T-helper 1 cell treated with Interleukin-12 subunit alpha and Interleukin-12 subunit beta and Interleukin-4 antibody, amounts not matched to agents 30 μg/mL and 1 μg/mL, for 36 hours (primary cell): ENCODE data around the gene STMP1.
"Not testable (repeated sequence)": the region's sequence is repeated elsewhere in the genome, so short reads cannot be mapped to it uniquely, and the experiment has no call there.

Experiments
- H3K27ac Mint-ChIP-seq: one replicate; pipeline ENCODE4 v1.8.0; 2021; ENCODE audit warnings: mild to moderate bottlenecking, mixed read lengths
- H3K27me3 Mint-ChIP-seq: one replicate; pipeline ENCODE4 v1.8.0; 2021; ENCODE audit warnings: low read depth, mixed read lengths
- H3K36me3 Mint-ChIP-seq: one replicate; pipeline ENCODE4 v1.8.0; 2021; ENCODE audit warnings: low read depth, mixed read lengths
- H3K4me1 Mint-ChIP-seq: one replicate; pipeline ENCODE4 v1.8.0; 2021; ENCODE audit warnings: low read depth, mixed read lengths
- H3K4me3 Mint-ChIP-seq: one replicate; pipeline ENCODE4 v1.8.0; 2021; ENCODE audit warnings: mild to moderate bottlenecking, moderate library complexity, mixed read lengths
- H3K9me3 Mint-ChIP-seq: one replicate; pipeline ENCODE4 v1.8.0; 2021; ENCODE audit warnings: mixed read lengths

Gene STMP1

DNA sequence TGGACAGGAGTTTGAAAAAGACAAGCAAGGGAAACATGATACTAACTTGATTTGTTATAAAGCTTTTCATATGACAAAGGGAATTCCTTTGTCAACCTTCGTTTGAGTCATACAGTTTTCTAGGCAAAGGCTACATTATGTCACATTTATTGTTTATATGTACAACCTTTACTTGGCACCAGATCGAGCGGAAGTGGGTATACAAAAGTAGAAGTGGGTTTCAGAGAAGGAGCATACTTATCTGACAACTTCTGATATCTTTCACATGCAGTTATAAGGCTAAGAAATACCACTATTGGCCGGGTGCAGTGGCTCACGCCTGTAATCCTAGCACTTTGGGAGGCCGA, 11.0 kb downstream of the STMP1 start:
- Mint-ChIP-seq H3K9me3 (no peaks in the 10 kb centered on the region), H3K36me3 (peaks cover 22% of the 10 kb centered on the region), H3K4me1 (peaks cover 6% of the 10 kb centered on the region), H3K27me3 (no peaks in the 10 kb centered on the region), H3K27ac (no peak overlapping the region), H3K4me3 (no peak overlapping the region)

DNA sequence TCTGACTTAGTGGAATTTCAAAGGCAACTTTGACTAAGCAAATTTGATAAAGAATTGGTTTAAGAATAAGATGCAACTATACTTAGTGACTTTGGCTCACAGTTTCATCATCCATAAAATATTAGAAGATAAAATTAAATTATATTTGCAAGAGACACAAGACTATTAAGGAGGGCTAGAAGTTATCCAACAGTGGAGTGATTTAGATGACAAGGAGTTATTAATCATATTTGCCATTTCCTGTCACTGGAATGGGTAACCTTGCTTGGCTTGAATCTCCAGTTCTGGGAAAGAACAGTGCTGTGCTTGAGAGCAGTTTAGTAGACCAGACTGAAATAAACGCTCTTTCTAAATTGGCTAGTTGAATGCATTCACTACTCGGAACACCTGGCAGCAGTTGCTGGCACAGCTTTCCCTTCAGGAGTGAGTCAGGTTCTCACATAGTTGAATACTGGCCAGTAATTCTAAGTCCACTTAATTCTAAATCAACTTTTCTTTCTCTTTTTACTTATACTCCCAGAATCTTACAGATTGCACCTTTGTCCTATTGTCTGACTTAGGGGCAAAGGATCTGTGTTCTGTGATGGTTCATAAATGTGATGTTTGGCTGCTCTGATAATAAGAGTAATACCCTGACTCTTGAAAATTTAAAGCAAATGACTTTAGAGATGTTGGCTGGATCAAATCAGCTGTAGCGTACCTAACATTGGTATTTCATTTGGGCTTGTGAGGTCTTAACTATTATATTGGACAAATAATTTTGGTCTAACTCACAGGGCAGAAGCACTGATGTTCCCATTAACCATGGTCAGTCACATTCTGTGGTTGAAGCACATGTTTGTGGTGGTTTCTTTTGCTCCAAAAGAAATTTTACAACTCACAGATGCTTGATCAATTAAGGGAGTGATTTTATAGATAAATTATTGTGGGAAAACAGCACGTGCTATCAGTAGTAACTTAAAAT, 16.6 kb downstream of the STMP1 start:
- Mint-ChIP-seq H3K27ac (no peak overlapping the region), H3K4me3 (no peak overlapping the region), H3K36me3 (peaks cover 21% of the 10 kb centered on the region), H3K9me3 (no peaks in the 10 kb centered on the region), H3K4me1 (peaks cover 10% of the 10 kb centered on the region), H3K27me3 (no peaks in the 10 kb centered on the region)

DNA sequence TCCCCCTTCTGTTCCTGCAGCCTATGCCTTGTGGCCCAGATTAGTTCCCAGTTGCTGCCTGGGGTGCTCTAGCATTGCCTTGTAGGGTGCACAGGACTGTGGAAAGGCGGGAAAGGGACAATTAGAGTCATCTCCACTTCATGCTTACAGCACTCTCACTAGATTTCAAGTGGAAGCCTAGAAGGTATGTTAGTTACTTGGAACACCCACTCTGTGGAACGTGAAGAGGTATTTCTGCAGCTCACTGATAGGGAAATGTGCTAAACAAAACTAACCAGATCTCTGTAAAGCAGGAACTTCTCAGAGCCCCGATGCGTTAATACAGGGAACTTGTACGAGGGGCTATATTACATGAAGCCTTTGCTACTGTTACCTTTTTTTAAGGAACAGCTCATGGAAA, 19.4 kb downstream of the STMP1 start:
- Mint-ChIP-seq H3K36me3 (peaks cover 15% of the 10 kb centered on the region), H3K4me1 (peaks cover 10% of the 10 kb centered on the region), H3K4me3 (no peak overlapping the region), H3K9me3 (no peaks in the 10 kb centered on the region), H3K27me3 (no peaks in the 10 kb centered on the region), H3K27ac (no peak overlapping the region)

DNA sequence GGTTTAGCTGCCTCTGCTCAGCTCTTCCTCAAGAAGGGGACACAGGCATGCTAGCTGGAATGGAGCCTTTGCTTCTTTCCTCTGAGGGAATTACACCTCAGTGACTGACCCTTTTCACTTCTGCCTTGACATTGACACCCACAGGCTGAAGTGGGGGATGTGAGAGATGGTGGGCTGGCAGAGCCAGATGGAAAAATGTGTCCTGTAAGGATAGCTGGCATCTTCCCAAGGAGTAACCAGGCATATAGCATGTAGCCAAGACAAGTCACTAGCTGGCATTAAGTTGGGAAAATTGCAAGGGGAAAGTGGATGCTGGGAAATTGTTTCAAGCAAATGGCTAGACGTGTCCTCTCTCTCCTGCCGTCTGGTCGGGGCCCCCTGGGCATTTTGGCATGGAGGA, 19.9 kb downstream of the STMP1 start:
- H3K9me3 Mint-ChIP-seq = no peaks in the 10 kb centered on the region
- peaks cover 10% of the 10 kb centered on the region for H3K4me1 Mint-ChIP-seq
- H3K27ac Mint-ChIP-seq = no peak overlapping the region
- H3K36me3 Mint-ChIP-seq = peaks cover 15% of the 10 kb centered on the region
- no peak overlapping the region for H3K4me3 Mint-ChIP-seq
- H3K27me3 Mint-ChIP-seq = no peaks in the 10 kb centered on the region

DNA sequence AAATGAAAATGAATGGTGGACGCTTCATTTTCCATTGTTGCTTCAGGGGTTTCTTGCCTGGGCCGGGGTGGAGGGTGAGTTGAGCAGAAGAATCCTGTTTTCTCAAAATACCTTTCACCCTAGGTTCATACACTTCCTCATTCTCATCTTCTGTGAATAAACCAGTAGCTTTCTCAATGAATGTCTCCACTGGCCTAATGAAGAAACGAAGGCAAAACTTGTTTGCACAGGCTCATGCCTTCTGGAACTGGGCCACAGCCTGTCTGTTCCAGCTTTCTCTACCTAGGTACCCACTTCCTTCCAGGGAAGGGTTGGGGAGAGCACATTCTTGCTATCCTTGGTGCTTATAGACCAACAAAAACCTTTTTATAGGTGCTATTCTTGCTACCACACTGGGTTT, 21.3 kb downstream of the STMP1 start:
- Mint-ChIP-seq H3K4me3 (no peak overlapping the region), H3K27ac (no peak overlapping the region), H3K36me3 (peaks cover 6% of the 10 kb centered on the region), H3K27me3 (no peaks in the 10 kb centered on the region), H3K9me3 (no peaks in the 10 kb centered on the region), H3K4me1 (peaks cover 10% of the 10 kb centered on the region)

DNA sequence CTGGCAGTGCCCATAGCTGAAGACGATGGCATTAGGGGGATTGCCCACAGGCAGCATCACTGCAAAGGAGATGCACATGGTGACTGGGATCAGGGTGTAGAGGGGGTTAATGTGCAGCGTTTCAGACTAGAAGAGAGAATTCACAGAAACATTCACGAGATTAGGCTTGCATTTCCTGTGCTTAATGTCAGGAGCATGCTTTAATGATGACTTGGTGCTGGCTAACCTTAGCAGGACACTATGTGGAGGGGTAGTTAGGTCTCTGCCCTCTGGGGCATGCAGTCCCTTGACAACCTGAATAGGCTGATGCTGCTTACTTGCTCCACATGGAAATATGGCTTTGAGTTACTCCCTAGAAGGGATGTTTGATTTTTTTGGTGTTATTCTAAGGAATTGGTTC, 21.8 kb downstream of the STMP1 start:
- no peak overlapping the region for H3K4me3 Mint-ChIP-seq
- H3K36me3 Mint-ChIP-seq = peaks cover 2% of the 10 kb centered on the region
- H3K27me3 Mint-ChIP-seq = no peaks in the 10 kb centered on the region
- no peak overlapping the region for H3K27ac Mint-ChIP-seq
- H3K4me1 Mint-ChIP-seq = peaks cover 10% of the 10 kb centered on the region
- no peaks in the 10 kb centered on the region for H3K9me3 Mint-ChIP-seq

DNA sequence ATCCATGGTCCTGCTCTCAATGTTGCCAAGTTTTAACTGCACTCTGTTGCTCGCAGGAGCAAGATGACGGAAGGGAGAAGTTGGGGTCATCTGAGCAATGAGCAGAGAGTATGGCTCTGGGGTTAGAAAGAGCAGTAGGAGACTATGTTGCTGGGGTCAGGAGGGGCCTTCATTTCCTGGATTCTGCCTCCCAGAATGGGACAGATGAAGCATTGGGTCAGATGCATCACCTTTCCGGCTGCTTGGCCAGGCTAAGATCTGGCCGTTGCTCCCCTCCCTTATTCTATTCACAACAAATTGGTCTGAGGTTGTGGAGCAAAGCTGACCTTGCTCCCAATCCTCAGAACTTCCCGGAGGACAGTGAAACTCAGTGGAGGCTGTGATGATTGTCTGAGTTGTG, 22.4 kb downstream of the STMP1 start:
- H3K36me3 Mint-ChIP-seq = peaks cover 2% of the 10 kb centered on the region
- no peaks in the 10 kb centered on the region for H3K9me3 Mint-ChIP-seq
- H3K4me1 Mint-ChIP-seq = peaks cover 9% of the 10 kb centered on the region

DNA sequence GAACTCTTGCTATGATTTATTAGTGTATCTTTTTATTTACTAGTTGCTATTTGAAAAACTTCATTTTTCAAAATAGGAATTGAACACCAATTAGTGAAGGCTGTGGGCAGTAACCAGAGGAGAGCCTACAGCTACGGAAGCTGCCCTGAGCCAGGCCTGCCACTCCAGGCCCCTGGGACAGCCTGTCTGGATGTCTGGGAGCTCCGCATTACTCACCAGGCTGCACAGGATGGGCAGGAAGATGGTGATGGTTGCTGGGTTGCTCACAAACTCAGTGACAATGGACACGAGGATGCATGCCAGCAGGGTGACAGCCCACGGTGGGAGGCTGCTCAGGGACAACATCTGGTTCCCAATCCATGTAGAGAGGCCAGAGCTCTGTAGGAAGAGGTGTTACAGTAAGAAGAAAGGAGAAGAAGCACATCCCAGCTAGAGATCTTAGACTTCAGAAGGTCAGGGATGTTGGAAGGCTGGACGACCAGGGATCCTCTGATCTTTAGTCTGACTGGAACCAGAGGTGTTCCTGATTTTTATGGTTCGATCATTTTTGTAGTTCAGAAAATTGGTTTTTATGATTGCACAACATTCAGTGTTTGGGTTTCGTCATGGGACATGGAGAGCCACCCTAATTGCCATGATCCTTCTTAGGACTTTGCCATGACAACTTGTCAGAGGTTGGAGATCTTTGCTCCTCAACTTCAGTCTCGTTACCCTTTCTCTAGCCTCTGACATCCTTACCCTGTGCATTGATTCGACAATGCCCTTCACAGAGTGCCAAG, 23.2 kb downstream of the STMP1 start:
- Mint-ChIP-seq H3K27me3 (no peaks in the 10 kb centered on the region), H3K4me1 (peaks cover 6% of the 10 kb centered on the region), H3K9me3 (no peaks in the 10 kb centered on the region), H3K27ac (no peak overlapping the region), H3K36me3 (peaks cover 2% of the 10 kb centered on the region), H3K4me3 (no peak overlapping the region)

More for the DNA sequence above, 22.4 kb downstream of the STMP1 start:
- H3K27ac Mint-ChIP-seq = no peak overlapping the region
- no peak overlapping the region for H3K4me3 Mint-ChIP-seq
- H3K27me3 Mint-ChIP-seq = no peaks in the 10 kb centered on the region

DNA sequence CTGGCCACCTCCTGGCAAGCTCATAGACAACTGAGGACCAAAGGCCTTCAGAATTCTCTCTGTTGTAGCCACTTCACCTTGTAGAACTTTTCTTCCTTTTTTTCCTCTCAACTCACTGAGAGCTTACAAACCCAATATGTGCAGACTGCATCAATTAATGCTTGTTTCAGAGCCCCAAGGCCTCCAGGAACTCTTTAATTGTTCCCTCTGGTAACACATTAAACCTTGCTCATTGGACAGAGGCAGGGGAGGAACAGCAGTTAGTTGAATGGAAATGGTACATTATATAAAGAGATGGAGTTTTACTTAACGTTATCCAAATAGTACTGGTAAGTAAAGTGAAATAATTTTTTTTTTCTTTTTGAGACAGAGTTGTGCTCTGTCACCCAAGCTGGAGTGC, 25.2 kb downstream of the STMP1 start:
- H3K36me3 Mint-ChIP-seq = peaks cover 2% of the 10 kb centered on the region

DNA sequence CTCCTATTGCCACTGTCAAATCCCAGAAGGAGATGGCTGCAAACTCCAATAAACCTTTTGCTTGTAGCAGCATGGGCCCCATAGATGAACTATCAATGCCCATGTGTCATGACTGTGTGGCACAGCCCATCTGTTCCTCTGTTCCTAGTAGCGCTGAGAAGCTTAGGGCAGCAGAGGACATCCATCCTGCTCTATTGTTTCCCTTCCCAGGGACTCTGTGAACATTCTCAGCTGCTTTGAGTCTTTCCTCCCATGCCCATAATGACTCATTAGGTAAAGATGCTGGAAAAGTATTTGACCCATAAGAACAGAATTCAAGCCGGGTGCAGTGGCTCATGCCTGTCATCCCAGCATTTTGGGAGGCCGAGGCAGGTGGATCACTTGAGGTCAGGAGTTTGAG, 28.3 kb downstream of the STMP1 start:
- Mint-ChIP-seq H3K36me3 (no peaks in the 10 kb centered on the region), H3K27me3 (no peaks in the 10 kb centered on the region), H3K4me1 (no peaks in the 10 kb centered on the region), H3K9me3 (no peaks in the 10 kb centered on the region), H3K27ac (no peak overlapping the region), H3K4me3 (no peak overlapping the region)

More for the DNA sequence above, 25.2 kb downstream of the STMP1 start:
- Mint-ChIP-seq H3K4me1 (no peaks in the 10 kb centered on the region), H3K27ac (no peak overlapping the region), H3K9me3 (no peaks in the 10 kb centered on the region), H3K27me3 (no peaks in the 10 kb centered on the region), H3K4me3 (no peak overlapping the region)

DNA sequence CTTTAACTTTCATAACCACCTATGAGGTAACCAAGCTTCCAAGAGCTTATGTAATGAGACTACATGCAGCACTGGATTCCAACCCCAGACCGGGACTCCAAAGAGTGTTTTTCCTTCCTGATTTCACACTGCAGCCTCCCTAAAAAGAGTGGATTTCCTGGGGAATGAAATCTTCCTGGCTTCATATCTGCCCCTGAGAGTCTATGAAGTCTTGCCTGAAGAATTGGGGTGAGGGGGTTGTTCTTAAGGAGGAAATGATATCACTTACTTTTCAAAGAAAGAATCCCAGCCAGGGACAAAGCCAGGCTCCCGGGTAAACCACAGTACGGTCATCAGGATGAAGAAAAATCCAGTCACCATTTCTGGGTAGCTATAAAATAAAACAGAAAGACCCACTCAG, 29.7 kb downstream of the STMP1 start:
- Mint-ChIP-seq H3K27ac (no peak overlapping the region), H3K4me1 (no peaks in the 10 kb centered on the region), H3K36me3 (no peaks in the 10 kb centered on the region), H3K27me3 (no peaks in the 10 kb centered on the region), H3K9me3 (no peaks in the 10 kb centered on the region), H3K4me3 (no peak overlapping the region)

DNA sequence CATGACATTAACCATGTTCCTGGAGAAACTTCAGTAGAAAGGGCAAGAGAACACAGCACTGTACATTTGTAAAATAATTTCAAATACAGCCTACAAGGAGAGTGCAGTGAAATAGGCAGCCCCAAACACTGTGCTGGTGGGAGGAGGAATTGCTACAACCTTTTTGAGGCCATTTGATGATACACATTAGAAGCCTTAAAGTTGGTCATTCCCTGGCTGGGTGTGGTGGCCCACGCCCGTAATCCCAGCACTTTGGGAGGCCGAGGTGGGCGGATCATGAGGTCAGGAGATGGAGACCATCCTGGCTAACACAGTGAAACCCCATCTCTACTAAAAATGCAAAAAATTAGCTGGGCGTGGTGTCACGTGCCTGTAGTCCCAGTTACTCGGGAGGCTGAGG, 30.3 kb downstream of the STMP1 start:
- not testable (repeated sequence) for H3K27me3 Mint-ChIP-seq, H3K27ac Mint-ChIP-seq, H3K4me1 Mint-ChIP-seq, H3K36me3 Mint-ChIP-seq, H3K4me3 Mint-ChIP-seq, H3K9me3 Mint-ChIP-seq

DNA sequence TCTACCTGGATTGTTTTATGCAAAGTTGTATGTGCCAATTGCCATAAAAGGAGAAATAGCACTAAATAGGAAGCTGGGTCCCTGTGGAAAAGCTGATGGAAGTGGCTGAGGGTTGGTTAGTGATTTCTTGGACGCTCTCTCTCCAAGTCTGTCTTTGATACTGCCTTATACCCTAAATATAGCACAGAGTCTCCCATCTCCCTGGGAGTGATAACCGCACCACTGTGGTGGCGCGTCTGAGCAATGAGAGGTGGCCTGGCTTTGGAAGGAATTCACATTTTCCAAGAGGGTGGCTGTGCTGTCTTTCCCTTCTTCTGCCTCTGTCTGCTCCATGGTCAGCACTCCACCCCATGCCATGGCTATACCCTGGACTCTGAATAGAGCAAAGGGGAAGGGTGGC, 31.2 kb downstream of the STMP1 start:
- H3K9me3 Mint-ChIP-seq = no peaks in the 10 kb centered on the region
- H3K27me3 Mint-ChIP-seq = no peaks in the 10 kb centered on the region
- H3K4me1 Mint-ChIP-seq = no peaks in the 10 kb centered on the region
- H3K4me3 Mint-ChIP-seq = no peak overlapping the region
- H3K36me3 Mint-ChIP-seq = no peaks in the 10 kb centered on the region
- no peak overlapping the region for H3K27ac Mint-ChIP-seq

DNA sequence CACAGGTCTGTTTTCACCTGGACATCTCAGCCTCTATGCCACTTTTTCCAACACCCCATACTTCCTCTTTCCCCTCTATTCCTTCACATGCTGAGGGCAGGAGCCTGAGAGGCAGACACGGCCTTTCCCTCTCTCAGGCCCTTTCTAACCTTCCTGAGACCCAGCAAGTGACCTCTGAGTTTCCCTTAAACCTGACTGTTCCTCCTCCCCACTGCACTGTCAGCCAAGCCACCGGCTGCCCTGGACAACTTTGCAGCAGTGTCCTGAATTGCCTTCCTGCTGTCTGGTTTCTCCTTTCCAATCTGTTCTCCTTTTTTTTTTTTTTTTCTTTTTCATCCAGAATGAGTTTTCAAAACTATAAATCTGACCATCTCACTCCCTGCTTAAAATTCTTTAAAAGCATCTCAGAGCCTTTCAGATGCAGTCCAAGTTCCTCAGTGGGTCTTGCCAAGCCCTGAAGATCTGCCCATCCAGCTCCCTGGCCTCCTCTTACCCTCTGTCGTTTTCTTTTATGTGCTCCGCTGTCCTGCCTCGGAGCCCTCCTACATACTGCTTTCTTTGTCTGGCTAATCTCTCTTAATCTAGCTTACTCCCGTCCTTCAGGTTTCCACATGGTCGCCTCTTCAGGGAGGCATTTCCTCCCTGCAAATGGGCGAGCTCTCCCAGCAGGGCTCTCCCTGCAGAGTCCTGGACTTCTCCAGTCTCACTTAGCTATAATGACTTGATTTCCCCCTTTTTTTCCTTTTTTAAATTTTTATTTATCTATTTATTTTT, 35.1 kb downstream of the STMP1 start:
- Mint-ChIP-seq H3K36me3 (no peaks in the 10 kb centered on the region), H3K9me3 (no peaks in the 10 kb centered on the region), H3K4me3 (no peak overlapping the region), H3K27me3 (no peaks in the 10 kb centered on the region), H3K4me1 (no peaks in the 10 kb centered on the region), H3K27ac (no peak overlapping the region)
